Prostate gland (tissue), 2 donors: ENCODE measurements around the gene HIVEP2. TPM values are rescaled to one million over a fixed set of nuclear protein-coding genes. Genes with fewer than 3 reads are reported as not detected.

ENCODE experiments used
- DNase-seq: peaks from one replicate; pipeline ENCODE4 v3.0.0-alpha.2; 2019; ENCODE audit warnings: low spot score
- H3K27ac ChIP-seq, 2 donors: fragments of 200-600 bp; sonication (generic); 2 replicates each; pipeline ENCODE4 v1.5.1; 2017 to 2019
- H3K27me3 ChIP-seq: fragments of 200-600 bp; sonication (generic); replicated peaks from 2 replicates; pipeline ENCODE4 v1.5.1; 2019; ENCODE audit not compliant: insufficient read depth
- H3K36me3 ChIP-seq, 2 donors: fragments of 200-600 bp; sonication (generic); 1 replicate in 1 of 2; 2 replicates in 1 of 2; pipeline versions ENCODE4 v1.5.1 to v1.8.1; 2017 to 2019
- H3K4me1 ChIP-seq: fragments of 200-600 bp; sonication (generic); replicated peaks from 2 replicates; pipeline ENCODE4 v1.5.1; 2019
- H3K4me3 ChIP-seq, 2 donors: fragments of 200-600 bp; sonication (generic); 2 replicates each; pipeline ENCODE4 v1.5.1; 2017 to 2019
- H3K9me3 ChIP-seq: fragments of 200-600 bp; sonication (generic); 2 replicates; pipeline ENCODE4 v1.5.1; 2017
- CTCF ChIP-seq, 4 experiments: fragments of 200-600 bp in 2 of 4; fragments of 450-650 bp in 2 of 4; sonication (generic) in 2 of 4; IDR thresholded peaks; 1 replicate in 3 of 4; 2 replicates in 1 of 4; pipeline ENCODE4 v1.5.1; 2016 to 2019; ENCODE audit warnings: antibody characterized with exemption in 4 of 4, mild to moderate bottlenecking in 2 of 4, moderate library complexity in 2 of 4
- POLR2A ChIP-seq: fragments of 450-650 bp; IDR thresholded peaks from one replicate; pipeline ENCODE4 v1.6.1; 2016; ENCODE audit warnings: antibody characterized with exemption, mild to moderate bottlenecking
- POLR2AphosphoS5 ChIP-seq: sonication (generic); formaldehyde crosslinking; IDR thresholded peaks from one replicate; pipeline ENCODE4 v1.6.1; 2017; ENCODE audit warnings: antibody characterized with exemption
- WGBS: methylation state at CpG from one replicate; pipeline ENCODE4 v1.1.5; 2018; 5-methylcytosine and 5-hydroxymethylcytosine counted together
- intact Hi-C: fragments of 100-400 bp; cut with DNase I; formaldehyde crosslinking; loops from one replicate; pipeline ENCODE4 v1.14.2; 2022
- total RNA-seq, 2 donors: library from RNA; depleted of rRNA; stranded (reverse); fragments of >200 nt; gene quantifications; one replicate each; pipeline ENCODE4 v1.1.0, GENCODE V29; 2016

The HIVEP2 gene
- total RNA-seq, 2 donors from 2014 or later, result 15.8 to 19.3 TPM

DNA sequence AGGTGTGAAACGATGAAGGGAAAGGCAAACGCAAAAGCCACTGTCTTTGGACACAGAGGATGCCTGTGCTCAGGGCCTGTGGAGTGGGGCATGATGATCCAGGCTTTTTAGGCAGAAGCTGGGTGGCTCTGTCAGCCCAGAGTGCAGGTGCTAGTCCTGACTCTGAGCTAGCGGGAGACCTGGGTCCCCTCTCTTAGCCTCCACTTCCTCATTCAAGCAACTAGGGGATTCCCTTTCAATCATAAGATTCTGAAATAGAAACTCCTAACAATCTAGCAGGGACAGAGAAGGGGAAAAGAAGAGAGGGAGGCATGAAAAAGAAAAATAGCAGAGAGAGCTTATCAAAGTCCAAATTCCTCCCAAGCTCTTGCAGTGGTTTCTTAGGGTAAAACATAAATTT lies 7.6 kb upstream of the HIVEP2 start:
- 92% methylated on average over 3 of the region's 3 CpGs for WGBS
- Histone ChIP-seq H3K9me3 (no peaks in the 10 kb centered on the region), H3K36me3 (no peaks in the 10 kb centered on the region), H3K27ac (no peak overlapping the region), H3K27me3 (no peaks in the 10 kb centered on the region), H3K4me3 (no peak overlapping the region), H3K4me1 (no peaks in the 10 kb centered on the region)
- TF ChIP-seq CTCF (IDR thresholded peaks at IDR 0.05) (no peak), POLR2A (no peak), POLR2AphosphoS5 (no peak)
- no peak for DNase-seq
- intact Hi-C loops, result no loop called here

DNA sequence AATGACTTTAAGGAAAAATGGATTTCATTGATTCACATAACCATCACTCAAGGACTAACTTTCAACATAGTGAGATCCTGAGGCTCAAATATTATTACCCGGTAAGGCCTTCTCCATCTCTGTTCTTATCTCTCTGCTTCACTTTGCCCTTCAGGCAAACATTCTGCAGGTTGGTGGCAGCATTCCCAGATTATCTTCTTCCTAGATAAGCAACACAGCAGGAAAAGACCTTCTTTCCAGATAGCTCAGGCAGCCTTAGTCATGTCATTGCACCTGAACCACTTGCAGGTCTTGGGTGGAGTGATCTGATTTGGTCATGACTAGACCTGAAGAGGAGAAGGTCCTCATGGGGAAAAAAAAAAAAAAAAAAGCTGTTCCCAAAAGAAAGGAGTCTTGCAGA lies 5.3 kb upstream of the HIVEP2 start:
- no peaks in the 10 kb centered on the region for H3K36me3 ChIP-seq
- no peak for DNase-seq
- no peak overlapping the region for H3K27ac ChIP-seq
- no peaks in the 10 kb centered on the region for H3K4me1 ChIP-seq
- H3K27me3 ChIP-seq, result no peaks in the 10 kb centered on the region
- no peaks in the 10 kb centered on the region for H3K9me3 ChIP-seq
- no peak for TF ChIP-seq POLR2A
- TF ChIP-seq POLR2AphosphoS5, result no peak
- no peak for TF ChIP-seq CTCF (IDR thresholded peaks at IDR 0.05)
- H3K4me3 ChIP-seq, result no peak overlapping the region
- WGBS, result 81% methylated on average over 1 of the region's 1 CpG
- intact Hi-C loops, result no loop called here

GRCh38 chr6:142947714-142948480 lies 2.9 kb upstream of the HIVEP2 start:
- H3K27me3 ChIP-seq, result no peaks in the 10 kb centered on the region
- peak overlapping the region; percentile 99 to 100 for H3K27ac ChIP-seq
- DNase-seq, result no peak
- WGBS, result 18% methylated on average over 12 of the region's 12 CpGs
- peak overlapping the region; percentile 87 to 94 for H3K4me3 ChIP-seq
- no peaks in the 10 kb centered on the region for H3K36me3 ChIP-seq
- TF ChIP-seq POLR2A, result no peak
- no peak for TF ChIP-seq CTCF (IDR thresholded peaks at IDR 0.05)
- no peak for TF ChIP-seq POLR2AphosphoS5
- intact Hi-C loops, result loop anchor here (5.0 kb wide), 2 partner anchors 114 to 126 kb away; partner anchors contain the start of gene AIG1
- no peaks in the 10 kb centered on the region for H3K9me3 ChIP-seq
- H3K4me1 ChIP-seq, result peaks cover 4% of the 10 kb centered on the region

GRCh38 chr6:142946924-142947713 lies 2.1 kb upstream of the HIVEP2 start:
- under 1% methylated on average over 74 of the region's 77 CpGs for WGBS
- Histone ChIP-seq H3K9me3 (no peaks in the 10 kb centered on the region), H3K27ac (peak overlapping the region; percentile 99 to 100), H3K4me1 (peaks cover 4% of the 10 kb centered on the region), H3K4me3 (peak overlapping the region; percentile 87 to 94), H3K27me3 (no peaks in the 10 kb centered on the region), H3K36me3 (no peaks in the 10 kb centered on the region)
- DNase-seq, result peak; percentile 75
- TF ChIP-seq CTCF (IDR thresholded peaks at IDR 0.05) (peak in 2 of 4 experiments; percentile 7 to 8), POLR2A (peak; percentile 72), POLR2AphosphoS5 (peak; percentile 75)
- intact Hi-C loops, result loop anchor here (5.0 kb wide), 2 partner anchors 115 to 125 kb away; partner anchors contain the start of gene AIG1
